HuH-7.5 (cell line): ENCODE data around the gene NPPC.
"Not testable (repeated sequence)": the region's sequence is repeated elsewhere in the genome, so short reads cannot be mapped to it uniquely, and the experiment has no call there.

Source experiments
- DNase-seq: peaks from one replicate; pipeline ENCODE4 v3.0.0; 2011; ENCODE audit warnings: low spot score

Gene NPPC

GRCh38 chr2:231884438-231885140, 41.6 kb downstream of the NPPC start:
- DNase-seq = no peak

- no peak for DNase-seq
Measured at GRCh38 chr2:231883468-231883881, 42.7 kb downstream of the NPPC start.

GRCh38 chr2:231882646-231883045, 43.5 kb downstream of the NPPC start:
- no peak for DNase-seq

- DNase-seq = not testable (repeated sequence)
Measured at GRCh38 chr2:231880371-231880770, 45.8 kb downstream of the NPPC start.

GRCh38 chr2:231879216-231879615, 47.0 kb downstream of the NPPC start:
- DNase-seq = no peak

GRCh38 chr2:231877533-231878456, 48.4 kb downstream of the NPPC start:
- no peak for DNase-seq

GRCh38 chr2:231874944-231875343, 51.3 kb downstream of the NPPC start:
- no peak for DNase-seq
